Astrocyte (in vitro differentiated cells and primary cell): Measurements from ENCODE around the gene LRCOL1. TPM values are rescaled to one million over a fixed set of nuclear protein-coding genes. Genes with fewer than 3 reads are reported as not detected.

Experiments used
- DNase-seq: peaks from one replicate; pipeline ENCODE4 v3.0.0-alpha.2; 2010; ENCODE audit warnings: low read depth
- FAIRE-seq: peaks from 2 replicates; lab custom pipeline; 2011; peaks lifted over from hg19 to GRCh38; lab: Jason Lieb, UNC
- H2AFZ ChIP-seq: 2 replicates; pipeline ENCODE4 v1.6.0; 2012; ENCODE audit warnings: low read depth, low read length, inconsistent platforms
- H3K27ac ChIP-seq: 2 replicates; pipeline ENCODE4 v1.5.1; 2011; ENCODE audit warnings: low read depth, low read length, inconsistent platforms
- H3K27me3 ChIP-seq: 2 replicates; pipeline ENCODE4 v1.6.0; 2011; ENCODE audit warnings: low read length, inconsistent platforms; ENCODE audit not compliant: insufficient read depth
- H3K36me3 ChIP-seq: 2 replicates; pipeline ENCODE4 v1.5.1; 2011; ENCODE audit warnings: low read length, inconsistent platforms; ENCODE audit not compliant: insufficient read depth
- H3K4me1 ChIP-seq: 2 replicates; pipeline ENCODE4 v1.5.1; 2011; ENCODE audit warnings: low read length, inconsistent platforms; ENCODE audit not compliant: insufficient read depth
- H3K4me2 ChIP-seq: 2 replicates; pipeline ENCODE4 v1.6.0; 2012; ENCODE audit warnings: low read length, inconsistent platforms
- H3K4me3 ChIP-seq: 2 replicates; pipeline ENCODE4 v1.5.1; 2011; ENCODE audit warnings: low read depth, mild to moderate bottlenecking, low read length, inconsistent platforms; ENCODE audit not compliant: insufficient read depth
- H3K79me2 ChIP-seq: 2 replicates; pipeline ENCODE4 v1.6.0; 2012; ENCODE audit warnings: mild to moderate bottlenecking, low read length, inconsistent platforms; ENCODE audit not compliant: insufficient read depth
- H3K9ac ChIP-seq: 2 replicates; pipeline ENCODE4 v1.6.0; 2012; ENCODE audit warnings: mild to moderate bottlenecking, low read length, inconsistent platforms
- H3K9me3 ChIP-seq: 2 replicates; pipeline ENCODE4 v1.5.1; 2012; ENCODE audit warnings: low read depth, mild to moderate bottlenecking, low read length, inconsistent platforms; ENCODE audit not compliant: insufficient read depth
- H4K20me1 ChIP-seq: 2 replicates; pipeline ENCODE4 v1.6.0; 2012; ENCODE audit warnings: low read length, inconsistent platforms; ENCODE audit not compliant: insufficient read depth
- H3K27ac Mint-ChIP-seq: one replicate; pipeline ENCODE4 v1.8.0; 2021; ENCODE audit warnings: mild to moderate bottlenecking, mixed read lengths; ENCODE audit not compliant: unreplicated experiment
- H3K27me3 Mint-ChIP-seq: one replicate; pipeline ENCODE4 v1.8.0; 2021; ENCODE audit warnings: low read depth, mixed read lengths; ENCODE audit not compliant: unreplicated experiment
- H3K36me3 Mint-ChIP-seq: one replicate; pipeline ENCODE4 v1.8.0; 2021; ENCODE audit warnings: low read depth, mixed read lengths; ENCODE audit not compliant: unreplicated experiment
- H3K4me1 Mint-ChIP-seq: one replicate; pipeline ENCODE4 v1.8.0; 2021; ENCODE audit warnings: low read depth, mixed read lengths; ENCODE audit not compliant: unreplicated experiment
- H3K4me3 Mint-ChIP-seq: one replicate; pipeline ENCODE4 v1.8.0; 2021; ENCODE audit warnings: mild to moderate bottlenecking, moderate library complexity, mixed read lengths; ENCODE audit not compliant: unreplicated experiment
- H3K9me3 Mint-ChIP-seq: one replicate; pipeline ENCODE4 v1.8.0; 2021; ENCODE audit warnings: mild to moderate bottlenecking, mixed read lengths; ENCODE audit not compliant: unreplicated experiment
- CTCF ChIP-seq: IDR thresholded peaks from 2 replicates; pipeline ENCODE4 v1.5.1; 2011; ENCODE audit warnings: low read depth, mild to moderate bottlenecking, inconsistent platforms, low read length, moderate library complexity; ENCODE audit not compliant: insufficient read depth
- EZH2 ChIP-seq: IDR thresholded peaks from 2 replicates; pipeline ENCODE4 v1.6.1; 2012; ENCODE audit warnings: mild to moderate bottlenecking, low read length, inconsistent platforms; ENCODE audit not compliant: insufficient read depth
- total RNA-seq: library from RNA; stranded (reverse); gene quantifications from 2 replicates; pipeline ENCODE4 v1.2.1, GENCODE V29; 2021

LRCOL1 gene
- total RNA-seq, 1 donor from 2014 or later = not detected

- DNase-seq = no peak
- Histone ChIP-seq H3K9me3 (no peaks in the 10 kb centered on the region), H3K4me1 (no peaks in the 10 kb centered on the region), H3K27me3 (no peaks in the 10 kb centered on the region), H3K9ac (no peak overlapping the region), H3K79me2 (no peaks in the 10 kb centered on the region), H3K4me3 (no peak overlapping the region), H2AFZ (no peak overlapping the region), H3K36me3 (peaks cover 16% of the 10 kb centered on the region), H3K27ac (no peak overlapping the region), H3K4me2 (no peak overlapping the region), H4K20me1 (no peaks in the 10 kb centered on the region)
- peaks cover 2% of the 10 kb centered on the region for H3K4me1 Mint-ChIP-seq
- no peak for FAIRE-seq
- H3K27ac Mint-ChIP-seq = no peak overlapping the region
- no peak for TF ChIP-seq CTCF
- H3K27me3 Mint-ChIP-seq = peaks cover 22% of the 10 kb centered on the region
- peaks cover 2% of the 10 kb centered on the region for H3K9me3 Mint-ChIP-seq
- no peak overlapping the region for H3K4me3 Mint-ChIP-seq
- H3K36me3 Mint-ChIP-seq = peaks cover 21% of the 10 kb centered on the region
These were observed 23.5 kb upstream of the LRCOL1 start for GRCh38 chr12:132633901-132634300.

DNA sequence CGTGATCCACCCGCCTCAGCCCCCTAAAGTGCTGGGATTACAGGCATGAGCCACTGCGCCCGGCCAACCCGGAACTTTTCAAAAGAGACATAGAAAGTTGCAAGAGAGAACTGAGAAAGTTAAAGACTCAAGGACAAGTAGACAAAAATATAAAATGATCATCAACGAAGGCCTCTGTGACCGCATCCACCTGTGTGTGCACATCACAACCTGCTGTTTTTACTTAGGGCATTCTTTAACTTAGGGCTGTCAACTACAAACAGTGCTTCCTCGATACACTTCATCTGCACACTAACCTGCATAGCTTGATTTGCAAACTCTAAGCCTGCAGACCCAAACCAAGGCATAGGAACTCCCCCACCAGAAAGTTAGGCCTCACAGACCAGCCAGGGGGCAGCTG is 23.0 kb upstream of the LRCOL1 start:
- Histone ChIP-seq H3K79me2 (no peaks in the 10 kb centered on the region), H3K9me3 (no peaks in the 10 kb centered on the region), H3K9ac (no peak overlapping the region), H3K36me3 (peaks cover 16% of the 10 kb centered on the region), H2AFZ (no peak overlapping the region), H3K27ac (no peak overlapping the region), H3K4me2 (no peak overlapping the region), H3K4me3 (no peak overlapping the region), H3K4me1 (no peaks in the 10 kb centered on the region), H4K20me1 (no peaks in the 10 kb centered on the region), H3K27me3 (no peaks in the 10 kb centered on the region)
- FAIRE-seq (no peak), DNase-seq (no peak)
- Mint-ChIP-seq H3K4me3 (no peak overlapping the region), H3K4me1 (no peaks in the 10 kb centered on the region), H3K27ac (no peak overlapping the region), H3K36me3 (peaks cover 21% of the 10 kb centered on the region), H3K27me3 (peaks cover 24% of the 10 kb centered on the region), H3K9me3 (peaks cover 2% of the 10 kb centered on the region)
- TF ChIP-seq EZH2 = no peak
- no peak for TF ChIP-seq CTCF

- H3K27me3 ChIP-seq = no peaks in the 10 kb centered on the region
- Mint-ChIP-seq H3K36me3 (peaks cover 21% of the 10 kb centered on the region), H3K9me3 (peaks cover 2% of the 10 kb centered on the region), H3K4me1 (no peaks in the 10 kb centered on the region), H3K27me3 (peaks cover 24% of the 10 kb centered on the region), H3K27ac (no peak overlapping the region), H3K4me3 (no peak overlapping the region)
- no peak overlapping the region for H3K9ac ChIP-seq
- H3K4me3 ChIP-seq = no peak overlapping the region
- TF ChIP-seq EZH2 = no peak
- TF ChIP-seq CTCF = no peak
- no peaks in the 10 kb centered on the region for H3K4me1 ChIP-seq
- no peak overlapping the region for H2AFZ ChIP-seq
- no peaks in the 10 kb centered on the region for H3K9me3 ChIP-seq
- no peaks in the 10 kb centered on the region for H4K20me1 ChIP-seq
- no peaks in the 10 kb centered on the region for H3K79me2 ChIP-seq
- DNase-seq (no peak), FAIRE-seq (no peak)
- H3K27ac ChIP-seq = no peak overlapping the region
- no peak overlapping the region for H3K4me2 ChIP-seq
- H3K36me3 ChIP-seq = peaks cover 18% of the 10 kb centered on the region
These were observed 22.3 kb upstream of the LRCOL1 start for GRCh38 chr12:132632521-132633228.
